Endothelial cell of coronary artery (primary cell): ENCODE results near the gene SLC2A13. TPM values are rescaled to one million over a fixed set of nuclear protein-coding genes. Genes with fewer than 3 reads are reported as not detected.

Experiments used
- total RNA-seq: library from RNA; depleted of rRNA; stranded (reverse); fragments of >200 nt; gene quantifications from 2 replicates; pipeline ENCODE4 v1.2.3, GENCODE V29; 2014

SLC2A13 gene
- total RNA-seq, result 3.9 and 5.7 TPM in 2 replicates

GRCh38 chr12:40105515-40106201 lies at the start of gene SLC2A13:
Gene SLC2A13, minus strand, starts transcription at chr12:40106081. Its CDS starts 273 bp downstream, at chr12:40105808.

Other genes starting within 250 kb of the SLC2A13 start
- 2.0 and 2.5 TPM in 2 replicates for gene LRRK2, start 118.9 kb upstream of the SLC2A13 start, total RNA-seq